HG02981 (cell line): ENCODE results near the gene ENTR1.

Source experiments
- ATAC-seq: cut with Tn5 transposase; IDR thresholded peaks from one replicate; pipeline ENCODE4 v1.9.1; 2021; ENCODE audit warnings: mild to moderate bottlenecking, moderate library complexity; ENCODE audit not compliant: unreplicated experiment

The ENTR1 gene

GRCh38 chr9:136410500-136411287, at the start of gene ENTR1, which contains the start of gene PMPCA:
Gene ENTR1 (minus strand): TSS chr9:136410614. CDS start chr9:136410397, 217 bp downstream.
Gene PMPCA (plus strand): TSS chr9:136410658. CDS start chr9:136410669, 11 bp downstream.
- peak; percentile 71 for ATAC-seq

- no peak for ATAC-seq
These were observed 49.0 kb upstream of the ENTR1 start for GRCh38 chr9:136459425-136459824.

GRCh38 chr9:136457326-136457725, 46.9 kb upstream of the ENTR1 start:
- no peak for ATAC-seq

GRCh38 chr9:136456258-136456657, 45.8 kb upstream of the ENTR1 start:
- ATAC-seq = no peak

GRCh38 chr9:136455043-136456002, 44.9 kb upstream of the ENTR1 start:
- ATAC-seq = no peak

- ATAC-seq = no peak
These were observed 43.8 kb upstream of the ENTR1 start for GRCh38 chr9:136454026-136454796.

- ATAC-seq = no peak
These were observed 42.9 kb upstream of the ENTR1 start for GRCh38 chr9:136453326-136453725.

GRCh38 chr9:136451221-136451877, 40.9 kb upstream of the ENTR1 start:
- ATAC-seq = no peak

GRCh38 chr9:136448655-136449054, 38.2 kb upstream of the ENTR1 start:
- ATAC-seq = no peak

GRCh38 chr9:136447173-136447778, 36.9 kb upstream of the ENTR1 start:
- ATAC-seq = no peak

GRCh38 chr9:136445799-136446198, 35.4 kb upstream of the ENTR1 start:
- ATAC-seq = no peak

- ATAC-seq = no peak
These were observed 33.7 kb upstream of the ENTR1 start for GRCh38 chr9:136444102-136444501.

- no peak for ATAC-seq
These were observed 33.3 kb upstream of the ENTR1 start for GRCh38 chr9:136443687-136444086.

- ATAC-seq = no peak
These were observed 32.7 kb upstream of the ENTR1 start for GRCh38 chr9:136443087-136443486.

GRCh38 chr9:136442265-136442664, 31.9 kb upstream of the ENTR1 start:
- no peak for ATAC-seq

GRCh38 chr9:136441681-136442245, 31.3 kb upstream of the ENTR1 start:
- no peak for ATAC-seq

GRCh38 chr9:136441191-136441680, 30.8 kb upstream of the ENTR1 start:
- no peak for ATAC-seq

GRCh38 chr9:136439481-136440408, 29.3 kb upstream of the ENTR1 start, which contains the start of gene INPP5E:
Gene INPP5E (minus strand): TSS chr9:136439845. CDS start chr9:136439419, 426 bp downstream.
- peak; percentile 59 for ATAC-seq
